ENCODE measurements around the gene SETDB2. TPM values are rescaled to one million over a fixed set of nuclear protein-coding genes. Genes with fewer than 3 reads are reported as not detected.

SETDB2 gene
- total RNA-seq, 1 experiment from 2014 or later: 5.2 TPM

DNA sequence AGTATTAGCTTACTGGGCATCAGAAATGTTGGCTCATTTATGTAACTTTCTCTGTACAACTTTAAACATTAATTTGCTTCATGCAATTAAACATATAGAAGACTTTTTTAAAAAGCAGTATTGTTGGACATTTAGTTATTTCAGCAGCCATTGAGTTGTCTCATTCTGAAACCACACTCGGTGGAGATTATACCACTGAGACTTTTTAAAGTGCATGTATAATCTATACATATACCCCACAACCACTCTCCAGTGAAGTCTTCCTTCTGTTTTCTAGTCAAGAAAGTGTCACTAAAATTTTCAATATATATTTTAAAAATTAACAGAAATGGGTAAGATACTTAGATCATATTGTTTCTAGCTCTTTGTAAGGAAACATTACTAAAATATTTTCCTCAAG is 15.5 kb downstream of the SETDB2 start:
- DNase-seq (ENCODE audit: low read depth, low spot score) (no peak), ATAC-seq (no peak)
- Histone ChIP-seq H2AFZ (ENCODE audit: low read depth, low read length, poor library complexity, severe bottlenecking) (no peak overlapping the region), H3K27ac (ENCODE audit: low read depth, low read length) (no peak overlapping the region), H3K27me3 (ENCODE audit: insufficient read depth, low read length) (no peaks in the 10 kb centered on the region), H4K20me1 (ENCODE audit: insufficient read depth) (no peaks in the 10 kb centered on the region), H3K9me2 (ENCODE audit: insufficient read depth) (no peaks in the 10 kb centered on the region), H3K79me2 (ENCODE audit: insufficient read depth, low read length) (no peaks in the 10 kb centered on the region), H3K9me3 (ENCODE audit: control insufficient read depth in 1 of 2, insufficient read depth in 1 of 2, low read depth in 1 of 2, low read length in 2 of 2) (no peaks in the 10 kb centered on the region; a peak in 2 of 4 replicates), H3K4me1 (ENCODE audit: control insufficient read depth in 1 of 2, insufficient read depth in 2 of 2, low read length in 2 of 2) (no peaks in the 10 kb centered on the region), H3K4me2 (ENCODE audit: low read length) (no peak overlapping the region), H3K4me3 (replicated peaks in 1 of 2; ENCODE audit: low read depth in 1 of 2, low read length in 2 of 2) (no peak overlapping the region), H3K9ac (ENCODE audit: low read length) (no peak overlapping the region), H3K36me3 (ENCODE audit: control insufficient read depth in 1 of 2, insufficient read depth in 2 of 2, low read length in 2 of 2) (no peaks in the 10 kb centered on the region; a peak in 1 of 4 replicates)
- ChIA-PET POLR2A (interaction anchor here (2.0 kb wide), 1 partner anchor 16 kb away, joined by 5 read pairs; the partner anchor contains the start of genes CAB39L and SETDB2), RAD21 (ENCODE audit: low non-redundant PET in 1 of 2, low total read pairs in 2 of 2, uncharacterized antibody in 2 of 2, unreplicated experiment in 2 of 2) (no interaction called here), CTCF (no interaction called here)
- no TSS peak for BruUV-seq (replicated peaks)
- TF ChIP-seq ZNF274 (IDR thresholded peaks at IDR 0.05; ENCODE audit: low read depth, low read length): no peak
- TF ChIP-seq CEBPB (IDR thresholded peaks at IDR 0.05; ENCODE audit: low read depth): no peak
- TF ChIP-seq ZBTB33 (IDR thresholded peaks at IDR 0.05; ENCODE audit: extremely low read depth, insufficient replicate concordance, low read length): no peak
- TF ChIP-seq SIN3A (IDR thresholded peaks at IDR 0.05; ENCODE audit: low read depth): no peak
- no peak for TF ChIP-seq REST (IDR thresholded peaks at IDR 0.05; ENCODE audit: low read depth)
- no peak for TF ChIP-seq EZH2 (IDR thresholded peaks at IDR 0.05)
- TF ChIP-seq RAD21 (IDR thresholded peaks at IDR 0.05; ENCODE audit: low read depth): no peak
- no peak for TF ChIP-seq FOSL1 (IDR thresholded peaks at IDR 0.05; ENCODE audit: low read depth)
- TF ChIP-seq, protein P1, sequence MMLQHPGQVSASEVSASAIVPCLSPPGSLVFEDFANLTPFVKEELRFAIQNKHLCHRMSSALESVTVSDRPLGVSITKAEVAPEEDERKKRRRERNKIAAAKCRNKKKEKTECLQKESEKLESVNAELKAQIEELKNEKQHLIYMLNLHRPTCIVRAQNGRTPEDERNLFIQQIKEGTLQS (IDR thresholded peaks at IDR 0.05): no peak
- no peak for TF ChIP-seq TCF7L2 (IDR thresholded peaks at IDR 0.05; ENCODE audit: borderline replicate concordance, extremely low read depth, insufficient read depth, insufficient read length)
- TF ChIP-seq MAX (IDR thresholded peaks at IDR 0.05): no peak
- no peak for TF ChIP-seq ZFX (IDR thresholded peaks at IDR 0.05)
- TF ChIP-seq CTCF (IDR thresholded peaks at IDR 0.05 in 2 of 3, conservative IDR thresholded peaks at IDR 0.05 in 1 of 3; ENCODE audit: borderline replicate concordance in 1 of 3, insufficient read depth in 1 of 3, low read depth in 2 of 3, low read length in 2 of 3): no peak
- TF ChIP-seq POLR2AphosphoS5 (IDR thresholded peaks at IDR 0.05; ENCODE audit: low read depth, low read length): no peak
- intact Hi-C loops (cut with micrococcal nuclease): no loop called here
